CD8-positive, alpha-beta memory T cell (primary cell): ENCODE measurements around the gene MLX. TPM values are rescaled to one million over a fixed set of nuclear protein-coding genes. Genes with fewer than 3 reads are reported as not detected.
"Not testable (repeated sequence)": the region's sequence is repeated elsewhere in the genome, so short reads cannot be mapped to it uniquely, and the experiment has no call there.

Experiments used
- CTCF ChIA-PET: fragments of 350-600 bp; sonication (Branson Sonifier 250); formaldehyde crosslinking; loops from one replicate; lab custom pipeline; 2021; ENCODE audit warnings: antibody characterized with exemption; lab: Charles Lee
- POLR2A ChIA-PET: fragments of 350-600 bp; sonication (Branson Sonifier 250); formaldehyde crosslinking; loops from one replicate; lab custom pipeline; 2021; ENCODE audit warnings: antibody characterized with exemption; lab: Charles Lee
- DNase-seq, 5 donors: peaks; one replicate each; pipeline versions ENCODE4 v3.0.0 to v3.0.0-alpha.2; 2020 to 2022; ENCODE audit warnings: mixed read lengths in 1 of 5
- H3K27ac ChIP-seq: one replicate; pipeline ENCODE4 v1.7.0; 2013; ENCODE audit warnings: low read depth, mild to moderate bottlenecking, low read length, moderate library complexity
- H3K27me3 ChIP-seq: 2 replicates; pipeline ENCODE4 v1.7.0; 2013; ENCODE audit warnings: low read length, mild to moderate bottlenecking; ENCODE audit not compliant: insufficient read depth, poor library complexity, severe bottlenecking
- H3K36me3 ChIP-seq: 2 replicates; pipeline ENCODE4 v1.7.0; 2013; ENCODE audit warnings: mild to moderate bottlenecking, low read length, moderate library complexity; ENCODE audit not compliant: insufficient read depth
- H3K4me1 ChIP-seq: 2 replicates; pipeline ENCODE4 v1.7.0; 2013; ENCODE audit warnings: mild to moderate bottlenecking, low read length, moderate library complexity; ENCODE audit not compliant: insufficient read depth
- H3K4me3 ChIP-seq: 2 replicates; pipeline ENCODE4 v1.7.0; 2013; ENCODE audit warnings: mild to moderate bottlenecking, low read length
- H3K9me3 ChIP-seq: 2 replicates; pipeline ENCODE4 v1.7.0; 2013; ENCODE audit warnings: mild to moderate bottlenecking, low read length
- H3K27ac Mint-ChIP-seq, 8 donors: one replicate each; pipeline ENCODE4 v1.8.0; 2020 to 2021; ENCODE audit warnings: mixed read lengths in 8 of 8, mild to moderate bottlenecking in 6 of 8, inconsistent platforms in 3 of 8, moderate library complexity in 3 of 8
- H3K27me3 Mint-ChIP-seq, 2 donors: one replicate each; pipeline ENCODE4 v1.8.0; 2020 to 2021; ENCODE audit warnings: mixed read lengths in 2 of 2, mild to moderate bottlenecking in 1 of 2, moderate library complexity in 1 of 2
- H3K36me3 Mint-ChIP-seq, 3 donors: one replicate each; pipeline ENCODE4 v1.8.0; 2020 to 2021; ENCODE audit warnings: mixed read lengths in 3 of 3, inconsistent platforms in 1 of 3, mild to moderate bottlenecking in 1 of 3
- H3K4me1 Mint-ChIP-seq, 3 donors: one replicate each; pipeline ENCODE4 v1.8.0; 2020 to 2021; ENCODE audit warnings: mixed read lengths in 3 of 3, inconsistent platforms in 1 of 3, mild to moderate bottlenecking in 1 of 3
- H3K4me3 Mint-ChIP-seq, 7 donors: one replicate each; pipeline ENCODE4 v1.8.0; 2020 to 2021; ENCODE audit warnings: mixed read lengths in 7 of 7, mild to moderate bottlenecking in 6 of 7, moderate library complexity in 4 of 7, inconsistent platforms in 2 of 7
- H3K9me3 Mint-ChIP-seq, 5 donors: one replicate each; pipeline ENCODE4 v1.8.0; 2020 to 2022; ENCODE audit warnings: mixed read lengths in 5 of 5, mild to moderate bottlenecking in 3 of 5, moderate library complexity in 2 of 5, inconsistent platforms in 1 of 5
- polyA plus RNA-seq: library from polyadenylated mRNA; unstranded; fragments of 300-500 nt; fragmentation: Illumina TruSeq; gene quantifications from one replicate; pipeline ENCODE4 v1.2.3, GENCODE V29; 2021
- total RNA-seq, 2 experiments: library from RNA; stranded (reverse); gene quantifications; one replicate each; pipeline ENCODE4 v1.2.3, GENCODE V29; 2021

The MLX gene
- total and polyA plus RNA-seq, 3 experiments from 2014 or later: 52.1 to 62.3 (median 61.8) TPM

DNA sequence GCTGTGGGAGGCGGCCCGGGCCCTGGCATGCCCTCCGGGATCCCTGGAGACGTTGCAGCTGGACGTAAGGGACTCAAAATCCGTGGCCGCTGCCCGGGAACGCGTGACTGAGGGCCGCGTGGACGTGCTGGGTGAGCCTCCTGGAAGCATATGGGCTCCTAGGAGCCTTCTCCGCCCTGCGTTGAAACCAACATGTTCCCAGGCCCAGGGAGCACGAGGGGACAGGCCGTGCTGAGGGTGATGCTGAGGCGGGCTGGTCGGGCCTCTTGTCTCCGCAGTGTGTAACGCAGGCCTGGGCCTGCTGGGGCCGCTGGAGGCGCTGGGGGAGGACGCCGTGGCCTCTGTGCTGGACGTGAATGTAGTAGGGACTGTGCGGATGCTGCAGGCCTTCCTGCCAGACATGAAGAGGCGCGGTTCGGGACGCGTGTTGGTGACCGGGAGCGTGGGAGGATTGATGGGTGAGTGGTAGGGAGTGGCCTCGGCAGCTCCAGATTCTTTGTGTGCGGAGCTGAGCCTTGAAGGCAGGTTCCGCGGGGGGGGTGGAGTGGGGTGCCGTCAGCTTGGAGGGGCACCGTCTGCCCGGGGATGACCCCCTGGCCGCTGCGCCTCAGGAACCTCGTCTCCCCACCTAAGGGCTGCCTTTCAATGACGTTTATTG is 13.6 kb upstream of the MLX start:
- Mint-ChIP-seq H3K27me3 (no peaks in the 10 kb centered on the region), H3K27ac (peak overlapping the region in 6 of 8 donors; percentile 35 to 94 (median 89)), H3K36me3 (peaks cover 0 to 1% (median 0%) of the 10 kb centered on the region in 3 donors), H3K4me3 (peak overlapping the region; percentile 60 to 96 (median 89)), H3K4me1 (peaks cover 17 to 50% (median 30%) of the 10 kb centered on the region in 3 donors), H3K9me3 (no peaks in the 10 kb centered on the region)
- no peak overlapping the region for H3K4me3 ChIP-seq
- ChIA-PET POLR2A (interaction anchor here (1.9 kb wide), 1 partner anchor 17 kb away, joined by 9 read pairs; the partner anchor contains the start of gene NAGLU), CTCF (interaction anchor here (1.6 to 2.2 kb wide), 2 partner anchors 23 to 25 kb away, joined by 6 to 12 read pairs; partner anchors contain the start of gene PSMC3IP)
- no peaks in the 10 kb centered on the region for H3K27me3 ChIP-seq
- H3K4me1 ChIP-seq: peaks cover 17% of the 10 kb centered on the region
- H3K9me3 ChIP-seq: no peaks in the 10 kb centered on the region
- no peak for DNase-seq
- no peaks in the 10 kb centered on the region for H3K36me3 ChIP-seq
- peak overlapping the region; percentile 79 for H3K27ac ChIP-seq

DNA sequence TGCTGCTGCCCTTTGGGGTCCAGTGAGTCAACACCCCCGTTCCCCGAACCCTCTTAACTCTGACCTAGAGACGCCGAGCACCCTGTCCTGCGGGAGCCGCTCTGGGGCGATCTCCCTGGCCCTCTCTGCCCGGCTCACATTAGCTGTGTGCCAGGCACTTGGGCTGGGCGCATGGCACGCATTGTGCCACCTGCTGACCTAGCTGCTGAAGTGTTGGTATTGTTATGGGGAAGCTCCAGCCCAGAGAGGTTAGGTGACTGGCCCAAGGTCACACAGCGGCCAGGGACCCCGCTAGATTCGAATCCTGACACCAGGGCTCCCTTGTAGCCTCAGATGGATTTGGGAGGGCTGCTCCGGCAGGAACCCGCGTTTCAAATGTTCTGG is 13.0 kb upstream of the MLX start:
- Mint-ChIP-seq H3K36me3 (peaks cover 0 to 1% (median 0%) of the 10 kb centered on the region in 3 donors), H3K27ac (peak overlapping the region in 7 of 8 donors; percentile 43 to 94 (median 92)), H3K27me3 (no peaks in the 10 kb centered on the region), H3K4me1 (peaks cover 16 to 47% (median 27%) of the 10 kb centered on the region in 3 donors), H3K4me3 (peak overlapping the region; percentile 87 to 96 (median 89)), H3K9me3 (no peaks in the 10 kb centered on the region)
- H3K4me3 ChIP-seq: peak overlapping the region; percentile 86
- H3K27ac ChIP-seq: peak overlapping the region; percentile 79
- DNase-seq: no peak
- H3K9me3 ChIP-seq: no peaks in the 10 kb centered on the region
- peaks cover 13% of the 10 kb centered on the region for H3K4me1 ChIP-seq
- no peaks in the 10 kb centered on the region for H3K27me3 ChIP-seq
- POLR2A ChIA-PET: interaction anchor here (0.9 to 1.9 kb wide), 3 partner anchors 18 to 25 kb away, joined by 3 to 9 read pairs (median 3); partner anchors contain the start of gene NAGLU
- H3K36me3 ChIP-seq: no peaks in the 10 kb centered on the region
- CTCF ChIA-PET: interaction anchor here (1.1 to 2.2 kb wide), 4 partner anchors 10 to 27 kb away, joined by 3 to 12 read pairs (median 8); partner anchors contain the start of gene PSMC3IP

- DNase-seq: peak; percentile 65 to 86 (median 75)
- H3K4me1 ChIP-seq: peaks cover 12% of the 10 kb centered on the region
- no peaks in the 10 kb centered on the region for H3K27me3 Mint-ChIP-seq
- POLR2A ChIA-PET: interaction anchor here (0.9 to 1.9 kb wide), 4 partner anchors 12 to 24 kb away, joined by 3 to 9 read pairs (median 4); partner anchors contain the start of genes MLX and NAGLU
- H3K9me3 ChIP-seq: no peaks in the 10 kb centered on the region
- peak overlapping the region; percentile 87 to 96 (median 89) for H3K4me3 Mint-ChIP-seq
- H3K4me1 Mint-ChIP-seq: peaks cover 13 to 41% (median 21%) of the 10 kb centered on the region in 3 donors
- no peaks in the 10 kb centered on the region for H3K27me3 ChIP-seq
- no peaks in the 10 kb centered on the region for H3K36me3 ChIP-seq
- peaks cover 0 to 1% (median 0%) of the 10 kb centered on the region in 3 donors for H3K36me3 Mint-ChIP-seq
- no peaks in the 10 kb centered on the region for H3K9me3 Mint-ChIP-seq
- H3K27ac Mint-ChIP-seq: peak overlapping the region; percentile 86 to 96 (median 94)
- CTCF ChIA-PET: interaction anchor here (1.1 to 2.2 kb wide), 5 partner anchors 10 to 27 kb away, joined by 3 to 12 read pairs (median 6); partner anchors contain the start of genes NAGLU and PSMC3IP
- peak overlapping the region; percentile 79 for H3K27ac ChIP-seq
- H3K4me3 ChIP-seq: peak overlapping the region; percentile 86
Measured at GRCh38 chr17:42554250-42555121, 12.4 kb upstream of the MLX start.

DNA sequence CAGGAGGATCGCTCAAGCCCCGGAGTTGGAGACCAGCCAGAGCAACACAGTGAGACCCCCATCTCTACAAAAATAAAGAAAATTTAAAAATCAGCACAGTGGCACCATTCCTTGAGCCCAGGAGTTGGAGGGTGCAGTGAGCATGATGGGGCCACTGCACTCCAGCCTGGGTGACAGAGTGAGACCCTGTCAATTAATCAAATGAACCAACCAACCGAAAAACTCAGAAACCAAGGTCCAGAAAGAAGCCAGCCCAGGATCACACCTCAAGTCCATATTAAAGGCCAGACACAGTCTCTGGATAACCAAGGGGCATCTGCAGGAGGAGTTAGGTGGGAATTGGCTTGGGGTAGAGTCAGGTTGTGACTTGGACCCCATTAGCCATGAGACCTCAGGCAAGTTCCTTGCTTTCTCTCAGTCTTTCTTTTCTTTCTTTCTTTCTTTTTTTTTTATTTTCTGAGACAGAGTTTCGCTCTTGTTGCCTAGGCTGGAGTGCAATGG is 11.7 kb upstream of the MLX start:
- Histone ChIP-seq H3K36me3 (no peaks in the 10 kb centered on the region), H3K4me1 (peaks cover 12% of the 10 kb centered on the region), H3K27me3 (no peaks in the 10 kb centered on the region), H3K9me3 (no peaks in the 10 kb centered on the region), H3K4me3 (peak overlapping the region; percentile 86), H3K27ac (peak overlapping the region; percentile 79)
- Mint-ChIP-seq H3K27me3 (no peaks in the 10 kb centered on the region), H3K36me3 (peaks cover 0 to 2% (median 1%) of the 10 kb centered on the region in 3 donors), H3K4me1 (peaks cover 13 to 41% (median 21%) of the 10 kb centered on the region in 3 donors), H3K9me3 (no peaks in the 10 kb centered on the region), H3K4me3 (peak overlapping the region; percentile 87 to 96 (median 89)), H3K27ac (peak overlapping the region; percentile 82 to 96 (median 94))
- no peak for DNase-seq
- CTCF ChIA-PET: interaction anchor here (1.1 to 2.2 kb wide), 5 partner anchors 9 to 26 kb away, joined by 3 to 12 read pairs (median 6); partner anchors contain the start of genes NAGLU and PSMC3IP
- POLR2A ChIA-PET: interaction anchor here (1.2 to 1.9 kb wide), 2 partner anchors 11 to 19 kb away, joined by 4 to 9 read pairs; partner anchors contain the start of genes MLX and NAGLU

- Mint-ChIP-seq H3K27ac (peak overlapping the region in 2 of 8 donors; percentile 70 to 94), H3K4me3 (peak overlapping the region in 4 of 7 donors; percentile 87 to 96 (median 90)), H3K4me1 (peaks cover 12 to 42% (median 20%) of the 10 kb centered on the region in 3 donors)
- H3K27ac ChIP-seq, H3K27me3 Mint-ChIP-seq, H3K9me3 ChIP-seq, H3K4me3 ChIP-seq, CTCF ChIA-PET, H3K36me3 ChIP-seq, DNase-seq, POLR2A ChIA-PET, H3K27me3 ChIP-seq, H3K9me3 Mint-ChIP-seq, H3K36me3 Mint-ChIP-seq: not testable (repeated sequence)
- peaks cover 12% of the 10 kb centered on the region for H3K4me1 ChIP-seq
Measured at GRCh38 chr17:42555961-42556617, 10.8 kb upstream of the MLX start.

DNA sequence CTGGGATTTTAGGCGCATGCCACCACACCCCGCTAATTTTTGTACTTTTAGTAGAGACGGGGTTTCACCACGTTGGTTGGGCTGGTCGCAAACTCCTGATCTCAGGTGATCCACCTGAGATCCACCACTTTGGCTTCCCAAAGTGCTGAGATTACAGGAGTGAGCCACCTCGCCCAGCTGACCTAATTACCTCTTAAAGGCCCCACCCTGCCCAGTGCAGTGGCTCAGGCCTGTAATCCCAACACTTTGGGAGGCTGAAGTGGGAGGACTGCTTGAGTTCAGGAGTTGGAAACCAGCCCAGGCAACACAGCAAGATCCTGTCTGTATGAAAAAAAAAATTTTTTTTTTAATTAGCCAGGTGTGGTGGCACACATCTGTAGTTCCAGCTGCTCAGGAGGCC is 7.8 kb upstream of the MLX start:
- Mint-ChIP-seq H3K27ac (peak overlapping the region in 1 of 8 donors; percentile 38), H3K27me3 (no peaks in the 10 kb centered on the region), H3K4me1 (peaks cover 30 to 45% (median 43%) of the 10 kb centered on the region in 3 donors), H3K4me3 (no peak overlapping the region), H3K9me3 (no peaks in the 10 kb centered on the region), H3K36me3 (peaks cover 0 to 15% (median 3%) of the 10 kb centered on the region in 3 donors)
- Histone ChIP-seq H3K4me3 (no peak overlapping the region), H3K27me3 (no peaks in the 10 kb centered on the region), H3K27ac (no peak overlapping the region), H3K36me3 (no peaks in the 10 kb centered on the region), H3K4me1 (peaks cover 35% of the 10 kb centered on the region), H3K9me3 (no peaks in the 10 kb centered on the region)
- POLR2A ChIA-PET: interaction anchor here (0.5 kb wide), 1 partner anchor 371 kb away, joined by 3 read pairs; no protein-coding TSS in a partner anchor
- DNase-seq: no peak
- CTCF ChIA-PET: interaction anchor here (0.8 kb wide), 1 partner anchor 18 kb away, joined by 3 read pairs; no protein-coding TSS in a partner anchor

DNA sequence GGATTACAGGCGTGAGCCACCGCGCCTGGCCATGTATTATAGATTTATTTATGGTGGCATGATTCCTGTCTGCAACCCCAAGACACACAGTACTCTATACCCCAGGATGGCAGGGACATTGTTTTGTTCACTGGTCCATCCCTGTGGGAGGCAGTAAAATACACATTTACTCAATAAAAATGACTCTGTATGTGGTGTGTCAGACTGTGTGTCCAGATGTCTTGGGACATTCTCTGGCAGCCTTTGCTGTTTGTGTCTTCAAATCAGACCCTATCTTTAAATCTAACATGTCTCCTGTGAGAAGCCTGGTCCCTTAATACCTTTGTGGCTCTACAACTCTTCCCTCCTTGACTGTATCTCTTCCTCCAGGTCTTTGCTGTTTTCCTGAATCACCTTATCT is 6.7 kb upstream of the MLX start:
- peak overlapping the region in 6 of 7 donors; percentile 13 to 85 (median 72) for H3K4me3 Mint-ChIP-seq
- H3K27ac Mint-ChIP-seq: peak overlapping the region in 3 of 8 donors; percentile 60 to 98 (median 61)
- no peak overlapping the region for H3K4me3 ChIP-seq
- ChIA-PET CTCF (interaction anchor here (0.9 kb wide), 1 partner anchor 18 kb away, joined by 3 read pairs; no protein-coding TSS in a partner anchor), POLR2A (no interaction called here)
- H3K9me3 ChIP-seq: no peaks in the 10 kb centered on the region
- H3K4me1 ChIP-seq: peaks cover 33% of the 10 kb centered on the region
- peaks cover 0 to 23% (median 3%) of the 10 kb centered on the region in 3 donors for H3K36me3 Mint-ChIP-seq
- H3K4me1 Mint-ChIP-seq: peaks cover 25 to 38% (median 37%) of the 10 kb centered on the region in 3 donors
- no peaks in the 10 kb centered on the region for H3K9me3 Mint-ChIP-seq
- H3K27ac ChIP-seq: no peak overlapping the region
- H3K27me3 Mint-ChIP-seq: no peaks in the 10 kb centered on the region
- no peak for DNase-seq
- H3K27me3 ChIP-seq: no peaks in the 10 kb centered on the region
- peaks cover 4% of the 10 kb centered on the region for H3K36me3 ChIP-seq
